IPS-NIHi7 (cell line): ENCODE results near the gene PPP1R13B.
A peak's percentile ranks its signal among the peaks of the same experiment; 100 is the strongest.

Experiments
- DNase-seq: peaks from one replicate; pipeline ENCODE4 v3.0.0; 2012; ENCODE audit warnings: mixed read lengths; ENCODE audit errors: extremely low spot score

The PPP1R13B gene

GRCh38 chr14:103880348-103881267 lies 33.2 kb upstream of the PPP1R13B start:
- no peak for DNase-seq

- peak; percentile 87 for DNase-seq
Observed at GRCh38 chr14:103879570-103880347, 32.4 kb upstream of the PPP1R13B start.

GRCh38 chr14:103879118-103879569 lies 31.8 kb upstream of the PPP1R13B start:
- DNase-seq = no peak

GRCh38 chr14:103878180-103878579 lies 30.8 kb upstream of the PPP1R13B start:
- no peak for DNase-seq

- DNase-seq = no peak
Observed at GRCh38 chr14:103875010-103875409, 27.6 kb upstream of the PPP1R13B start.

- no peak for DNase-seq
Observed at GRCh38 chr14:103872481-103873113, 25.2 kb upstream of the PPP1R13B start.

- peak; percentile 93 for DNase-seq
Observed at GRCh38 chr14:103871596-103872480, 24.5 kb upstream of the PPP1R13B start.

- no peak for DNase-seq
Observed at GRCh38 chr14:103870891-103871595, 23.7 kb upstream of the PPP1R13B start.

GRCh38 chr14:103870144-103870876 lies 22.9 kb upstream of the PPP1R13B start:
- DNase-seq = no peak

GRCh38 chr14:103869406-103870143 lies 22.2 kb upstream of the PPP1R13B start:
- no peak for DNase-seq

- no peak for DNase-seq
Observed at GRCh38 chr14:103868242-103868897, 21.0 kb upstream of the PPP1R13B start.

- DNase-seq = no peak
Observed at GRCh38 chr14:103867523-103867953, 20.2 kb upstream of the PPP1R13B start.

- no peak for DNase-seq
Observed at GRCh38 chr14:103867020-103867419, 19.6 kb upstream of the PPP1R13B start.

GRCh38 chr14:103863245-103863644 lies 15.9 kb upstream of the PPP1R13B start:
- DNase-seq = no peak

GRCh38 chr14:103862393-103862782 lies 15.0 kb upstream of the PPP1R13B start:
- DNase-seq = no peak

GRCh38 chr14:103861413-103862392 lies 14.3 kb upstream of the PPP1R13B start:
- DNase-seq = no peak
